ENCODE results near the gene MEI1.

The MEI1 gene

GRCh38 chr22:41702763-41703162 is 3.5 kb downstream of the MEI1 start:
- Histone ChIP-seq H3K79me1 (ENCODE audit: low read depth, low read length) (no peaks in the 10 kb centered on the region), H2BK120ac (ENCODE audit: low read depth, low read length) (no peak overlapping the region), H3K4me1 (ENCODE audit: control insufficient read depth in 2 of 2, insufficient read depth in 1 of 2, low read depth in 1 of 2, low read length in 2 of 2) (peaks cover 0 to under 1% of the 10 kb centered on the region in 2 donors), H3K9me3 (replicated peaks in 1 of 2; ENCODE audit: control insufficient read depth in 2 of 2, insufficient read depth in 1 of 2, low read depth in 1 of 2, low read length in 2 of 2) (no peaks in the 10 kb centered on the region), H3K36me3 (replicated peaks in 1 of 2; ENCODE audit: control insufficient read depth in 2 of 2, insufficient read depth in 2 of 2, low read length in 2 of 2) (no peaks in the 10 kb centered on the region), H3K23ac (ENCODE audit: low read depth, low read length, poor library complexity) (no peak overlapping the region), H3K4me3 (ENCODE audit: low read length in 2 of 2) (no peak overlapping the region), H3K27me3 (ENCODE audit: control insufficient read depth in 3 of 3, insufficient read depth in 3 of 3, low read depth in 1 of 3, low read length in 3 of 3) (peaks cover 0 to 5% (median 0%) of the 10 kb centered on the region in 3 experiments), H3K9ac (ENCODE audit: low read depth, low read length, poor library complexity) (no peak overlapping the region), H3K14ac (ENCODE audit: low read length) (no peak overlapping the region), H3K27ac (replicated peaks; ENCODE audit: low read length) (no peak overlapping the region), H2AK5ac (ENCODE audit: low read depth, low read length) (no peak overlapping the region), H3K4ac (ENCODE audit: low read length) (no peak overlapping the region), H2BK12ac (ENCODE audit: low read length) (no peak overlapping the region), H2BK15ac (ENCODE audit: low read length) (no peak overlapping the region), H4K91ac (ENCODE audit: low read depth, low read length, poor library complexity) (no peak overlapping the region), H3K4me2 (ENCODE audit: insufficient read depth, low read length, poor library complexity, severe bottlenecking) (no peak overlapping the region), H4K8ac (ENCODE audit: low read depth, low read length) (no peak overlapping the region), H3K18ac (ENCODE audit: low read length) (no peak overlapping the region), H2BK5ac (ENCODE audit: low read length) (no peak overlapping the region), H2AFZ (ENCODE audit: low read length) (no peak overlapping the region)
- DNase-seq (ENCODE audit: low spot score), result no peak
- WGBS, 2 donors (ENCODE audit: extremely low coverage in 2 of 2, insufficient read length in 2 of 2, insufficient replicate concordance in 1 of 2), result no CpG with 5 or more reads among the region's 9 CpGs

GRCh38 chr22:41709341-41709740 is 10.0 kb downstream of the MEI1 start:
- Histone ChIP-seq H3K4me2 (ENCODE audit: insufficient read depth, low read length, poor library complexity, severe bottlenecking) (no peak overlapping the region), H3K4ac (ENCODE audit: low read length) (no peak overlapping the region), H3K4me1 (ENCODE audit: control insufficient read depth in 2 of 2, insufficient read depth in 1 of 2, low read depth in 1 of 2, low read length in 2 of 2) (no peaks in the 10 kb centered on the region), H2BK120ac (ENCODE audit: low read depth, low read length) (no peak overlapping the region), H3K9ac (ENCODE audit: low read depth, low read length, poor library complexity) (no peak overlapping the region), H3K27me3 (ENCODE audit: control insufficient read depth in 3 of 3, insufficient read depth in 3 of 3, low read depth in 1 of 3, low read length in 3 of 3) (peaks cover 0 to 9% (median 3%) of the 10 kb centered on the region in 3 experiments), H4K8ac (ENCODE audit: low read depth, low read length) (no peak overlapping the region), H2BK12ac (ENCODE audit: low read length) (no peak overlapping the region), H4K91ac (ENCODE audit: low read depth, low read length, poor library complexity) (no peak overlapping the region), H3K27ac (replicated peaks; ENCODE audit: low read length) (no peak overlapping the region), H3K9me3 (replicated peaks in 1 of 2; ENCODE audit: control insufficient read depth in 2 of 2, insufficient read depth in 1 of 2, low read depth in 1 of 2, low read length in 2 of 2) (no peaks in the 10 kb centered on the region), H2BK5ac (ENCODE audit: low read length) (no peak overlapping the region), H2BK15ac (ENCODE audit: low read length) (no peak overlapping the region), H3K14ac (ENCODE audit: low read length) (no peak overlapping the region), H3K4me3 (ENCODE audit: low read length in 2 of 2) (no peak overlapping the region), H3K18ac (ENCODE audit: low read length) (no peak overlapping the region), H3K79me1 (ENCODE audit: low read depth, low read length) (no peaks in the 10 kb centered on the region), H2AK5ac (ENCODE audit: low read depth, low read length) (no peak overlapping the region), H3K36me3 (replicated peaks in 1 of 2; ENCODE audit: control insufficient read depth in 2 of 2, insufficient read depth in 2 of 2, low read length in 2 of 2) (no peaks in the 10 kb centered on the region), H3K23ac (ENCODE audit: low read depth, low read length, poor library complexity) (no peak overlapping the region), H2AFZ (ENCODE audit: low read length) (no peak overlapping the region)
- WGBS, 2 donors (ENCODE audit: extremely low coverage in 2 of 2, insufficient read length in 2 of 2, insufficient replicate concordance in 1 of 2), result no CpG with 5 or more reads among the region's 10 CpGs
- no peak for DNase-seq (ENCODE audit: low spot score)

DNA sequence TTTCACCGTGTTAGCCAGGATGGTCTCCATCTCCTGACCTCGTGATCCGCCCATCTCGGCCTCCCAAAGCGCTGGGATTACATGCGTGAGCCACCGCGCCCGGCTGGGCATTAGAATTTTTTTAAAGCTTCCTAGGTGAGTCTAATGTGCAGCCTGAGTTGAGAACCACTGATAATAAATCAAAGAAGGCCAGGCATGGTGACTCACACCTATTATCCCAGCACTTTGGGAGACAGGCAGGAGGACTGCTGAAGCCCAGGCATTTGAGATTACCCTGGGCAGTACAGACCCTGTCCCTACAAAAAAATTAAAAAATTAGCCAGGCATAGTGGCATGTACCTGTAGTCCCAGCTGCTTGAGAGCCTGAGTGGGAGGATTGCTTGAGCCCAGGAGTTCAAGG is 13.7 kb downstream of the MEI1 start:
- Histone ChIP-seq H2BK12ac (ENCODE audit: low read length) (no peak overlapping the region), H3K36me3 (replicated peaks in 1 of 2; ENCODE audit: control insufficient read depth in 2 of 2, insufficient read depth in 2 of 2, low read length in 2 of 2) (no peaks in the 10 kb centered on the region), H4K8ac (ENCODE audit: low read depth, low read length) (no peak overlapping the region), H4K91ac (ENCODE audit: low read depth, low read length, poor library complexity) (no peak overlapping the region), H3K9ac (ENCODE audit: low read depth, low read length, poor library complexity) (no peak overlapping the region), H3K4me3 (ENCODE audit: low read length in 2 of 2) (no peak overlapping the region), H3K4me2 (ENCODE audit: insufficient read depth, low read length, poor library complexity, severe bottlenecking) (no peak overlapping the region), H2AFZ (ENCODE audit: low read length) (no peak overlapping the region), H3K23ac (ENCODE audit: low read depth, low read length, poor library complexity) (no peak overlapping the region), H2BK120ac (ENCODE audit: low read depth, low read length) (no peak overlapping the region), H3K18ac (ENCODE audit: low read length) (no peak overlapping the region), H3K4ac (ENCODE audit: low read length) (no peak overlapping the region), H3K27me3 (ENCODE audit: control insufficient read depth in 3 of 3, insufficient read depth in 3 of 3, low read depth in 1 of 3, low read length in 3 of 3) (peaks cover 0 to 4% (median 3%) of the 10 kb centered on the region in 3 experiments), H3K9me3 (replicated peaks in 1 of 2; ENCODE audit: control insufficient read depth in 2 of 2, insufficient read depth in 1 of 2, low read depth in 1 of 2, low read length in 2 of 2) (no peaks in the 10 kb centered on the region), H2BK15ac (ENCODE audit: low read length) (no peak overlapping the region), H2BK5ac (ENCODE audit: low read length) (no peak overlapping the region), H3K14ac (ENCODE audit: low read length) (no peak overlapping the region), H2AK5ac (ENCODE audit: low read depth, low read length) (no peak overlapping the region), H3K79me1 (ENCODE audit: low read depth, low read length) (no peaks in the 10 kb centered on the region), H3K4me1 (ENCODE audit: control insufficient read depth in 2 of 2, insufficient read depth in 1 of 2, low read depth in 1 of 2, low read length in 2 of 2) (no peaks in the 10 kb centered on the region), H3K27ac (replicated peaks; ENCODE audit: low read length) (no peak overlapping the region)
- DNase-seq (ENCODE audit: low spot score), result no peak
- WGBS, 2 donors (ENCODE audit: extremely low coverage in 2 of 2, insufficient read length in 2 of 2, insufficient replicate concordance in 1 of 2), result no CpG with 5 or more reads among the region's 9 CpGs

DNA sequence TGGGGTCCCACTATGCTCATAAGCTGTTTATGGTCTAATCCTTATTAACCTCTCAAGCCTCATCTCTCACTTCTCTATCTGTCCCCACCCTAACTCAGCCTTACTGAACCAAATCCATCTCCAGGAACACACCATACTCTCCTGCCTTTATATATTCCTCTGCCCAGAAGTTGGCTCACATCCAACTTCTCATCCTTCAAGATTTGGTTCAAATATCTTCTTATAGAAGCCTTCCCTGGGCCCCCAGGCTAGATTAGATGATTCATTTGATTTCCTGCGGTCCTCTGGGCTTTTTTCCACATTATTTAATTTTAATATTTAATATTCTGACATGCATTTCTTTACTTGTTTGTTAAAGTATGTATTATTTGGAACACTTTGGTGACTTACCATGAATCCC is 23.2 kb downstream of the MEI1 start:
- Histone ChIP-seq H3K4ac (ENCODE audit: low read length) (no peak overlapping the region), H2BK5ac (ENCODE audit: low read length) (no peak overlapping the region), H3K14ac (ENCODE audit: low read length) (no peak overlapping the region), H2BK15ac (ENCODE audit: low read length) (no peak overlapping the region), H3K4me2 (ENCODE audit: insufficient read depth, low read length, poor library complexity, severe bottlenecking) (no peak overlapping the region), H3K18ac (ENCODE audit: low read length) (no peak overlapping the region), H3K36me3 (replicated peaks in 1 of 2; ENCODE audit: control insufficient read depth in 2 of 2, insufficient read depth in 2 of 2, low read length in 2 of 2) (peaks cover 0 to 2% of the 10 kb centered on the region in 2 donors), H3K9me3 (replicated peaks in 1 of 2; ENCODE audit: control insufficient read depth in 2 of 2, insufficient read depth in 1 of 2, low read depth in 1 of 2, low read length in 2 of 2) (no peaks in the 10 kb centered on the region), H3K4me3 (ENCODE audit: low read length in 2 of 2) (no peak overlapping the region), H3K4me1 (ENCODE audit: control insufficient read depth in 2 of 2, insufficient read depth in 1 of 2, low read depth in 1 of 2, low read length in 2 of 2) (peaks cover 0 to 1% of the 10 kb centered on the region in 2 donors), H3K79me1 (ENCODE audit: low read depth, low read length) (no peaks in the 10 kb centered on the region), H2BK12ac (ENCODE audit: low read length) (no peak overlapping the region), H3K27ac (replicated peaks; ENCODE audit: low read length) (no peak overlapping the region), H3K27me3 (ENCODE audit: control insufficient read depth in 3 of 3, insufficient read depth in 3 of 3, low read depth in 1 of 3, low read length in 3 of 3) (no peaks in the 10 kb centered on the region), H2AFZ (ENCODE audit: low read length) (no peak overlapping the region), H3K23ac (ENCODE audit: low read depth, low read length, poor library complexity) (no peak overlapping the region), H4K91ac (ENCODE audit: low read depth, low read length, poor library complexity) (no peak overlapping the region), H3K9ac (ENCODE audit: low read depth, low read length, poor library complexity) (no peak overlapping the region), H2BK120ac (ENCODE audit: low read depth, low read length) (no peak overlapping the region), H2AK5ac (ENCODE audit: low read depth, low read length) (no peak overlapping the region), H4K8ac (ENCODE audit: low read depth, low read length) (no peak overlapping the region)
- WGBS, 2 donors (ENCODE audit: extremely low coverage in 2 of 2, insufficient read length in 2 of 2, insufficient replicate concordance in 1 of 2), result no CpG with 5 or more reads among the region's 1 CpG
- DNase-seq (ENCODE audit: low spot score), result no peak

Measured in neuronal stem cell (in vitro differentiated cells).